A673 (cell line): ENCODE measurements around the gene C4orf50.

Source experiments
- CTCF ChIP-seq: fragments of 300-800, 200-600 bp; sonication (generic); conservative IDR thresholded peaks from 2 replicates; pipeline ENCODE4 v1.5.1; 2017; ENCODE audit warnings: low read depth, mild to moderate bottlenecking, antibody characterized with exemption, low read length, moderate library complexity, mixed read lengths
- EZH2 ChIP-seq: fragments of 200-600 bp; sonication (generic); IDR thresholded peaks from 2 replicates; pipeline ENCODE4 v1.6.1; 2017; ENCODE audit warnings: borderline replicate concordance, low read depth, mild to moderate bottlenecking, mixed read lengths, antibody characterized with exemption, low read length; ENCODE audit not compliant: poor library complexity, severe bottlenecking

- TF ChIP-seq EZH2 (no peak), CTCF (no peak)
Observed at GRCh38 chr4:6062133-6062532, 43.9 kb upstream of the C4orf50 start.
